BLaER1 treated with 17β-estradiol and CSF1 and Interleukin-3, amounts not matched to agents 10 nM and 100 nM (cell line): Measurements from ENCODE around the gene PARD3.

Experiments used
- H3K27ac ChIP-seq, 11 experiments: shearing (Covaris generic); formaldehyde crosslinking; 2 replicates each; pipeline ENCODE4 v1.8.1; 2022
- H3K27me3 ChIP-seq, 11 experiments: shearing (Covaris generic); formaldehyde crosslinking; 2 replicates each; pipeline ENCODE4 v1.8.1; 2022
- H3K36me3 ChIP-seq, 11 experiments: shearing (Covaris generic); formaldehyde crosslinking; 2 replicates each; pipeline ENCODE4 v1.8.1; 2022
- H3K4me1 ChIP-seq, 10 experiments: shearing (Covaris generic); formaldehyde crosslinking; 2 replicates each; pipeline ENCODE4 v1.8.1; 2022
- H3K4me2 ChIP-seq, 11 experiments: shearing (Covaris generic); formaldehyde crosslinking; 2 replicates each; pipeline ENCODE4 v1.8.1; 2022
- H3K4me3 ChIP-seq, 10 experiments: shearing (Covaris generic); formaldehyde crosslinking; 2 replicates each; pipeline ENCODE4 v1.8.1; 2022
- H3K9ac ChIP-seq, 11 experiments: shearing (Covaris generic); formaldehyde crosslinking; 2 replicates each; pipeline ENCODE4 v1.8.1; 2022
- H3K9me3 ChIP-seq, 11 experiments: shearing (Covaris generic); formaldehyde crosslinking; replicated peaks in 1 of 11; 2 replicates each; pipeline ENCODE4 v1.8.1; 2022
- H4K20me1 ChIP-seq, 11 experiments: shearing (Covaris generic); formaldehyde crosslinking; 2 replicates each; pipeline ENCODE4 v1.8.1; 2022
- Cebpa-rat ChIP-seq, 11 experiments: shearing (Covaris generic); IDR thresholded peaks; 2 replicates each; pipeline ENCODE4 v1.8.1; 2022

The PARD3 gene

GRCh38 chr10:34235164-34235832 lies 579.8 kb downstream of the PARD3 start:
- Histone ChIP-seq H3K9ac (no peak overlapping the region), H3K27me3 (no peaks in the 10 kb centered on the region), H3K4me2 (no peak overlapping the region; a peak in 1 of 22 replicates), H3K4me1 (peaks cover 9 to 25% (median 22%) of the 10 kb centered on the region in 10 experiments; a peak in 18 of 20 replicates), H4K20me1 (no peaks in the 10 kb centered on the region), H3K36me3 (no peaks in the 10 kb centered on the region), H3K27ac (no peak overlapping the region), H3K4me3 (no peak overlapping the region), H3K9me3 (no peaks in the 10 kb centered on the region)
- no peak for TF ChIP-seq Cebpa-rat (IDR thresholded peaks at IDR 0.05)

DNA sequence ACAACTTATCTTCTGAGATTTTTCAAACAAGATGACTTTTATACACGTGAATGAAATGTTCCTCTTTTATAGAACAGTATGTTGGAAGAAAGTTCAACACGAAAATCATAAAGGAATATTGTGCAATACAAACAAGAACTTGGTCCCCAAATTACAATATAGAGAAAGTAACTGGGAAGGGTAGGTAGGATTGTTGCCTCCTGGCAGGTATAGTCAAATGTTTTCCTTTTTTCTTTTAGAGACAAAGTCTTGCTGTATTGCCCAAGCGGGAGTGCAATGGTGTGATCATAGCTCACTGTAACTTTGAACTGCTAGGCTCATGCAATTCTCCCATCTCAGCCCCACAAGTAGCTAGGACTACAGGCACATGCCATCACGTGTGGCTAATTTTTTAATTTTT lies 582.6 kb downstream of the PARD3 start:
- no peak overlapping the region for H3K9ac ChIP-seq
- H3K4me1 ChIP-seq: peaks cover 6 to 26% (median 16%) of the 10 kb centered on the region in 10 experiments; a peak in 17 of 20 replicates
- peak in 4 of 11 experiments; percentile 3 to 49 (median 34); a peak in 3 of 22 replicates for TF ChIP-seq Cebpa-rat (IDR thresholded peaks at IDR 0.05)
- no peak overlapping the region for H3K4me3 ChIP-seq
- H3K27ac ChIP-seq: no peak overlapping the region
- H3K36me3 ChIP-seq: 0 out of 22 replicates have a peak, but pooled peaks cover 0 to under 1% (median 0%) of the 10 kb centered on the region in 11 experiments
- no peaks in the 10 kb centered on the region for H3K27me3 ChIP-seq
- H3K4me2 ChIP-seq: no peak overlapping the region
- H4K20me1 ChIP-seq: no peaks in the 10 kb centered on the region
- H3K9me3 ChIP-seq: peaks cover under 1% of the 10 kb centered on the region in 11 experiments; a peak in 12 of 22 replicates

GRCh38 chr10:34231441-34232180 lies 583.5 kb downstream of the PARD3 start:
- H3K4me2 ChIP-seq: no peak overlapping the region
- H3K27ac ChIP-seq: no peak overlapping the region

DNA sequence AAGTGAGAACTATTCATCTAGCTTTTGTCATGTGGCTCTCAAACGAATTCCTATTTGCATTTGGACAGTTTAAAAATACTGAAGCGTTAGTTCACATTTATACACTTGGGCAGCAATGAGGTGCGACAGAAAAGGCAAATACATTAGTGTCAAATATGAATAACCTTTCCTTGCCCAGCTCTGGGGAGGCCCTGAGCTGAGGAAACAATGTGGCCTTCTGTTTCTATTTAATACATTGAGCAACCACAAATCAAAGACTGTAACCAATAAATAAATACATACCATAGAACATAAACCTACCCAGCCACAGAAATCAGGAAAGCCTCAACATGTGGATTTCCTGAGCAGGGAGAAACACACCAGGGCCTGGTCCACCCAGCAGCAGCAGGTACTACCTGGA lies 585.2 kb downstream of the PARD3 start:
- Histone ChIP-seq H3K4me1 (peaks cover 0 to 9% (median 0%) of the 10 kb centered on the region in 10 experiments; a peak in 5 of 20 replicates), H3K36me3 (peaks cover 0 to 8% (median 0%) of the 10 kb centered on the region in 11 experiments; a peak in 3 of 22 replicates), H3K4me2 (peak overlapping the region in 2 of 11 experiments; percentile 11 to 28; a peak in 2 of 22 replicates), H3K27ac (no peak overlapping the region), H3K9ac (no peak overlapping the region), H3K4me3 (no peak overlapping the region), H3K27me3 (no peaks in the 10 kb centered on the region), H4K20me1 (no peaks in the 10 kb centered on the region), H3K9me3 (peaks cover 9 to 16% (median 15%) of the 10 kb centered on the region in 11 experiments)
- TF ChIP-seq Cebpa-rat (IDR thresholded peaks at IDR 0.05): no peak

More at GRCh38 chr10:34231441-34232180, 583.5 kb downstream of the PARD3 start:
- TF ChIP-seq Cebpa-rat (IDR thresholded peaks at IDR 0.05): no peak
- H4K20me1 ChIP-seq: no peaks in the 10 kb centered on the region
- peaks cover 0 to 17% (median 8%) of the 10 kb centered on the region in 10 experiments; a peak in 16 of 20 replicates for H3K4me1 ChIP-seq
- no peak overlapping the region for H3K4me3 ChIP-seq
- H3K9ac ChIP-seq: no peak overlapping the region
- H3K27me3 ChIP-seq: no peaks in the 10 kb centered on the region
- H3K9me3 ChIP-seq: peaks cover 8 to 10% (median 9%) of the 10 kb centered on the region in 11 experiments
- peaks cover 0 to 8% (median 0%) of the 10 kb centered on the region in 11 experiments; a peak in 3 of 22 replicates for H3K36me3 ChIP-seq

DNA sequence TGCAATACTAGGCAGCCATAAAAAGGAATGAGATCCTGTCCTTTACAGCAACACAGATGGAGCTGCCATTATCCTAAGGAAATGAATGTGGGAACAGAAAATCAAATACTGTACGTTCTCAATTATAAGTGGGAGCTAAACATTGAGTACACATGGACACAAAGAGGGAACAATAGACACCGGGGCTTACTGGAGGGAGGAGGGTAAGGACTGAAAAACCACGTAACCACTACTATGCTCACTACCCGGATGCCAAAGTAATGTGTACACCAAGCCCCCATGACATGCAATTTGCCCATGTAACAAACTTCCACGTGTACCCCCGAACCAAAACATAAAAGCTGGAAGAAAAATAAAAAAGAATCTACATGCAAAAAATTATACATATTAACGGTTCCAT lies 587.0 kb downstream of the PARD3 start:
- peaks cover 9 to 16% (median 15%) of the 10 kb centered on the region in 11 experiments for H3K9me3 ChIP-seq
- no peak overlapping the region for H3K9ac ChIP-seq
- no peak overlapping the region for H3K4me2 ChIP-seq
- TF ChIP-seq Cebpa-rat (IDR thresholded peaks at IDR 0.05): no peak
- no peak overlapping the region for H3K4me3 ChIP-seq
- no peak overlapping the region for H3K27ac ChIP-seq
- H3K27me3 ChIP-seq: no peaks in the 10 kb centered on the region
- peaks cover 0 to 8% (median 0%) of the 10 kb centered on the region in 11 experiments; a peak in 3 of 22 replicates for H3K36me3 ChIP-seq
- peaks cover under 1 to 11% (median 4%) of the 10 kb centered on the region in 10 experiments; a peak in 13 of 20 replicates for H3K4me1 ChIP-seq
- H4K20me1 ChIP-seq: no peaks in the 10 kb centered on the region

DNA sequence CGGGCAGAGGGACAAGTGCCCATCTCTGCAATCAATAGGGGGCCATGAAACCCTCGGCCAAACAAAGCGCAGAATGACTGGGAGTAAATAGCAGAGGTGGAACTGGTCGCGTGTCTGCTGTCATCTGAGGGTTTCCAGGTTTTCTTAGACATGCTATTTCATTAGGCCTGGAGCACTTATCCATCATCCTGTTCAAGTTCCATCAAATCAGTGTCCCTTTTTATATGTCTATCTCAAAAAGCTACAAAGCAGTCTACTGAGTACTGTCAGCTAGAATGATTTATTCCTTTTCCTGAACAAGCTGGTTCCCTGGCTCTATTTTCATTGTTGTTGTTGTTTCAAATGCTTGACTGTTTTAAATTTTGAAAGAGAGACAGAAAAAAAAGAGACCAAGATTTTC lies 590.5 kb downstream of the PARD3 start:
- Histone ChIP-seq H3K4me3 (no peak overlapping the region), H3K27ac (no peak overlapping the region), H3K9ac (no peak overlapping the region)

GRCh38 chr10:34223658-34224057 lies 591.4 kb downstream of the PARD3 start:
- H3K27ac ChIP-seq: no peak overlapping the region

More for the DNA sequence above, 590.5 kb downstream of the PARD3 start:
- Histone ChIP-seq H4K20me1 (no peaks in the 10 kb centered on the region), H3K27me3 (no peaks in the 10 kb centered on the region), H3K4me2 (no peak overlapping the region), H3K9me3 (peaks cover 9 to 16% (median 15%) of the 10 kb centered on the region in 11 experiments), H3K4me1 (peaks cover under 1 to 13% (median 7%) of the 10 kb centered on the region in 10 experiments; a peak in 12 of 20 replicates), H3K36me3 (peaks cover 0 to 8% (median 0%) of the 10 kb centered on the region in 11 experiments; a peak in 3 of 22 replicates)
- no peak for TF ChIP-seq Cebpa-rat (IDR thresholded peaks at IDR 0.05)

DNA sequence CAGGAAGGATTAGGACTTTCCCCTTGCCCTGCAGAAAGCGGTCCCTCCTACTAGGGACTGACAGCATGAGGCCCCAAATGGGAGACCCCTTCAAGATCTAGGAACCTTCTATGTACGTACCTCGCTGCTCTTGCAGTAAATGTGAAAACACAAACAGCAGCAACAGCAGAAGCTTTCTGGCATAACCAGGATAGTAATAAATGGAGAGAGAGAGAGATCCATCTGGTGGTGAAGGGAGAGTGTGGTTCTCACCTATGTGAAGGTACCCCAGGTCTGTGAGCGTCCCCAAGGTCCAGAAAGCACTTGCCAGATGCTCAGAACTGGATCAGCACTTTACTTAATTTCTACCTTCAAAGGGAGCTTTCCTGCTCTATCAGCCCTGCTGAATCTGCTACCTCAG lies 592.7 kb downstream of the PARD3 start:
- Histone ChIP-seq H3K27me3 (no peaks in the 10 kb centered on the region), H3K4me1 (peaks cover 0 to 13% (median 6%) of the 10 kb centered on the region in 10 experiments; a peak in 10 of 20 replicates), H3K36me3 (peaks cover 0 to 6% (median 0%) of the 10 kb centered on the region in 11 experiments; a peak in 3 of 22 replicates), H3K9me3 (peaks cover 7 to 15% (median 13%) of the 10 kb centered on the region in 11 experiments), H3K9ac (no peak overlapping the region), H4K20me1 (no peaks in the 10 kb centered on the region), H3K4me2 (peak overlapping the region in 2 of 11 experiments; percentile 39 to 42; a peak in 1 of 22 replicates), H3K4me3 (no peak overlapping the region), H3K27ac (no peak overlapping the region)
- TF ChIP-seq Cebpa-rat (IDR thresholded peaks at IDR 0.05): no peak

More at GRCh38 chr10:34223658-34224057, 591.4 kb downstream of the PARD3 start:
- H3K4me3 ChIP-seq: no peak overlapping the region
- peaks cover 0 to 13% (median 6%) of the 10 kb centered on the region in 10 experiments; a peak in 10 of 20 replicates for H3K4me1 ChIP-seq
- TF ChIP-seq Cebpa-rat (IDR thresholded peaks at IDR 0.05): no peak
- peaks cover 0 to 8% (median 0%) of the 10 kb centered on the region in 11 experiments; a peak in 3 of 22 replicates for H3K36me3 ChIP-seq
- H4K20me1 ChIP-seq: no peaks in the 10 kb centered on the region
- no peak overlapping the region for H3K9ac ChIP-seq
- H3K4me2 ChIP-seq: peak overlapping the region in 2 of 11 experiments; percentile 3 to 42; a peak in 2 of 22 replicates
- no peaks in the 10 kb centered on the region for H3K27me3 ChIP-seq
- H3K9me3 ChIP-seq: peaks cover 9 to 16% (median 15%) of the 10 kb centered on the region in 11 experiments
